Fibroblast of the aortic adventitia (primary cell): Measurements from ENCODE around the gene PLXNA2. TPM values are rescaled to one million over a fixed set of nuclear protein-coding genes. Genes with fewer than 3 reads are reported as not detected.

Experiments
- DNase-seq: peaks from one replicate; pipeline ENCODE4 v3.0.0-alpha.2; 2010; ENCODE audit warnings: low read depth
- H3K4me3 ChIP-seq: 2 replicates; pipeline ENCODE4 v1.5.1; 2011; ENCODE audit warnings: low read depth, mild to moderate bottlenecking, control low read depth, low read length, moderate library complexity
- total RNA-seq: library from RNA; depleted of rRNA; stranded (reverse); fragments of >200 nt; gene quantifications from 2 replicates; pipeline ENCODE4 v1.2.3, GENCODE V29; 2012; ENCODE audit warnings: low replicate concordance
- TF ChIP-seq, protein P1 (sequence below): IDR thresholded peaks from 2 replicates; pipeline ENCODE4 v1.5.1; 2011; ENCODE audit warnings: mild to moderate bottlenecking, low read length, control low read depth, inconsistent platforms; ENCODE audit not compliant: insufficient read depth

Gene PLXNA2
- total RNA-seq, 1 donor = 8.0 TPM

DNA sequence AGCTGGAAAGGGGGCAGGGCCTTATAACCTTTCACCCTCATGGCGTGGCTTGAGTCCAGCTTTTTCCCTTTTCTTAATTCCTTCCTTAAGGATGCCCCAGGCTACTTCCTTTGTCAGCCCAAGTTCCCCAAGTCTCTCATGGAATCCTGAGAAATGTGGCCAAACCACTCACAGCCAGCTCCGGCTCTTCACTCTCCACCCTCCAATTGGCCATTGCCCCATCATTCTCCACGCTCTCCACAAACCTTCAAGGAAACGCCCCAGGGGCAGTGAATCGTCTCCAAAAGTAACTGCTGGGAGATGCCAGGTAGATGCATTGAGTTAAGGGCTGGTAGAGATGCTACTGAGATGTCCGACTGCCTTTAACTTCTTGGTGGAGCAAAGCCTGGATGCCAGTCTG is 219.8 kb downstream of the PLXNA2 start:
- no peak overlapping the region for H3K4me3 ChIP-seq
- DNase-seq = no peak
- TF ChIP-seq, protein P1, sequence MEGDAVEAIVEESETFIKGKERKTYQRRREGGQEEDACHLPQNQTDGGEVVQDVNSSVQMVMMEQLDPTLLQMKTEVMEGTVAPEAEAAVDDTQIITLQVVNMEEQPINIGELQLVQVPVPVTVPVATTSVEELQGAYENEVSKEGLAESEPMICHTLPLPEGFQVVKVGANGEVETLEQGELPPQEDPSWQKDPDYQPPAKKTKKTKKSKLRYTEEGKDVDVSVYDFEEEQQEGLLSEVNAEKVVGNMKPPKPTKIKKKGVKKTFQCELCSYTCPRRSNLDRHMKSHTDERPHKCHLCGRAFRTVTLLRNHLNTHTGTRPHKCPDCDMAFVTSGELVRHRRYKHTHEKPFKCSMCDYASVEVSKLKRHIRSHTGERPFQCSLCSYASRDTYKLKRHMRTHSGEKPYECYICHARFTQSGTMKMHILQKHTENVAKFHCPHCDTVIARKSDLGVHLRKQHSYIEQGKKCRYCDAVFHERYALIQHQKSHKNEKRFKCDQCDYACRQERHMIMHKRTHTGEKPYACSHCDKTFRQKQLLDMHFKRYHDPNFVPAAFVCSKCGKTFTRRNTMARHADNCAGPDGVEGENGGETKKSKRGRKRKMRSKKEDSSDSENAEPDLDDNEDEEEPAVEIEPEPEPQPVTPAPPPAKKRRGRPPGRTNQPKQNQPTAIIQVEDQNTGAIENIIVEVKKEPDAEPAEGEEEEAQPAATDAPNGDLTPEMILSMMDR = no peak

DNA sequence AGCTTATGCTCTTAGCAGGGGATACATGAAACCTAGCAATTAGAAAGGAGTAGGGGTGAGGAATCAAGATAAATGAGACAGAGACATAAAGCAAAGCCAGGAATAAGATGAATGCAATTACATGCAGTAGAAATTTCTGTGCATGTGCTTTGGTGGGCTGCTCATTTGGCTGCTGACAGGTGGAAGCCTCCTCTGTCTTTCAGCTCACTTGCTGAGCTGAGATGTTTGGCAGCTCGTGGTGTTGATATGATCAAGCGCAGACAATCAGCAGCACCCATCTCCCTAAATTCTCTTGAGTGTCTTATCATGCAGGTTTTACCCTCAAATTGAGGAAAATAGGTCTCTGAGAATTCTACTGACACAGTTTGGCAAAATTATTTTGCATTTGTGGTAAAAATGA is 224.9 kb downstream of the PLXNA2 start:
- TF ChIP-seq, protein P1 = no peak
- DNase-seq = no peak
- no peak overlapping the region for H3K4me3 ChIP-seq

DNA sequence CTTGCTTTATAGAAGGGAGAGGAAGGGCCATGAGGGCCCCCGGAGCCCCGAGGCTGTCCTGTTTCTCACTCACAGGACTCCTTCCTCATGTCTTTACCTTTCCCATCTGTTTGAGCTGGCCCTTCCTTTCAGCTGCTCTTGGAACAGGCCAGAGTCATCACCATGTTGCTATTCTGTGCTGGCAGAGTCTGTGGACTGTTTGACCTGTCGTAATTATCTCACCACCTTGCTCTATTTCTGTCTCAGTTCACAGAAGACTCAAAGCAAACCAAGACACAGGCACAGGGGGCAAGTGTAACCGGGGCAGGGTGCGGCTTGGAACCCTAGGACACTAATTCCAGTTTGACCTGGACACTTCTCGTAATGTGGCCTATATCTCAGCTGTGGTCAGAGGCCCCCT is 228.9 kb downstream of the PLXNA2 start:
- TF ChIP-seq, protein P1 = no peak
- no peak for DNase-seq
- H3K4me3 ChIP-seq = no peak overlapping the region

DNA sequence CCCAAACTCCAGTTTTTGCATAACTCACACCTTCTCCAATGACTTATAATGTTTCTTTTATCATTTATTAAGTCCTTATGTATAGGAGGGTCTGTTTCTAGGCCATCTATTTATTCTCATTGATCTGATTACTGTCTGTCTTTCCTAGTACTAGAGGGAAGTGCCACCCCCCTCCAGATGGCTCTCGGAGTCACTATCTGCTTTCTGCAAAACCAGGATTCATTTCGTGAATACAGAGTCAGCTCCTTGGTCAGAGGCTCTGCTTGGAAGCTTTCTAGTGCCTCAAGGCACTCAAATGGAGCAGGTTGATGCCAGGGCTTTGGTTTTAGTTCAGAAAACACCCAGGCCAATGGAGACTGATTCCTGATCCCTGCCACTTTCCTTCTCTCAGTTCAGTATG is 231.0 kb downstream of the PLXNA2 start:
- no peak overlapping the region for H3K4me3 ChIP-seq
- TF ChIP-seq, protein P1 = no peak
- DNase-seq = no peak

DNA sequence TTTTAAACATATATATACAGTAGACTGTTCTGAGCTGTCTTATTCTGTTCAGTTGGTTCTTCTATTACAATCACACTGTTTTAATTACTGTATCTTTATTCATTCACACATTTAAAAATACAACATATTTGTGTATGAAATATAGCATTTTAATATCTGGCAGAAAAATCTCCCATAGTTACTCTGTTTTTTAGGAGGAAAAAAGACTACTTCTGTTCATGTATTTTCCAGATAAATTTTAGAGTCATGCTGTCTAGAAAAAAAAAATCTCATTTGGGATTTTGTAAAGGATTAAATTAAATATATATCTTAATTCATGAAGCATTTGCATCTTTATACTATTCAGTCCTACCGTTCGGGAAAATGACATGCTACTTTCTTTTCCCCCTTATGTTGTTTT is 231.5 kb downstream of the PLXNA2 start:
- no peak for DNase-seq
- TF ChIP-seq, protein P1 = no peak
- no peak overlapping the region for H3K4me3 ChIP-seq

DNA sequence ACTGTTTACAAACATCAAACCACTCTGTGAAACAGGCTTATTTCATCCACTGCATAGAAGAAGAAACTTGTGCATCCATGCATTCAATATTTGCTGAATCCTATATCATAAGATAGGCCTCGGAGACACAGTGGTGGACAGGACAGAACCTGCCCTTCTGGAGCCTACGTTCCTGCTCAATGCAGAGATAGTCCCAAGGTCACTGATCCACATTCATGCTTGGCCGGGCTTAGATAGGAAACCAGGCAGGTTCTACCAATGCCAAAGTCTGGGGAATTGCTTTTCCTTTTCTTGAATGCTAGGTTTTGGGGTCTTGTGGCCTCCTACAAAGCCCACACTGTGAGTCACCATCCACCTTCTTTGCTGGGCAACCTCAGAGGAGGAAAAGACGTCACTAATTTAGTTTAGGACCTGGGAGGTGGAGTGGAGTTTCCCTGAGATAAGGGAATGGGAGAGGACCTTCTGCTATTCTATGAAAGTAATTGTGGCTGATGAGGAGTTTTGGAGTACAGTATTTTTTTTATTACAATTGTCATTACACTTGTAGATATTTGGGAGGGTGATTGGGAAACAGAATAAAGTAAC is 233.6 kb downstream of the PLXNA2 start:
- H3K4me3 ChIP-seq = no peak overlapping the region
- no peak for DNase-seq
- TF ChIP-seq, protein P1 = no peak
